ENCODE results near the gene CDC42BPB. TPM values are rescaled to one million over a fixed set of nuclear protein-coding genes. Genes with fewer than 3 reads are reported as not detected.
"Not testable (repeated sequence)": the region's sequence is repeated elsewhere in the genome, so short reads cannot be mapped to it uniquely, and the experiment has no call there.

Gene CDC42BPB
- total RNA-seq, 2 experiments from 2014 or later = 0.35 to 0.56 TPM

GRCh38 chr14:102932484-102933248 lies 124.7 kb downstream of the CDC42BPB start:
- no peak for DNase-seq
- CTCF ChIA-PET = interaction anchor here (1.1 kb wide), 1 partner anchor 238 kb away, joined by 3 read pairs; no protein-coding TSS in a partner anchor
- H3K27ac Mint-ChIP-seq = no peak overlapping the region

GRCh38 chr14:102931580-102932285 lies 125.6 kb downstream of the CDC42BPB start:
- peaks cover 35% of the 10 kb centered on the region for H3K27me3 Mint-ChIP-seq
- H3K9me3 Mint-ChIP-seq (ENCODE audit: low read depth) = no peaks in the 10 kb centered on the region
- H3K4me3 Mint-ChIP-seq = no peak overlapping the region
- CTCF ChIA-PET = no interaction called here
- ATAC-seq (no peak), DNase-seq (no peak)
- peaks cover 6% of the 10 kb centered on the region for H3K4me1 Mint-ChIP-seq
- no peaks in the 10 kb centered on the region for H3K36me3 Mint-ChIP-seq
- no peak overlapping the region for H3K27ac Mint-ChIP-seq

More at GRCh38 chr14:102932484-102933248, 124.7 kb downstream of the CDC42BPB start:
- Mint-ChIP-seq H3K4me1 (peaks cover 6% of the 10 kb centered on the region), H3K9me3 (ENCODE audit: low read depth) (no peaks in the 10 kb centered on the region), H3K36me3 (no peaks in the 10 kb centered on the region), H3K27me3 (peaks cover 29% of the 10 kb centered on the region), H3K4me3 (no peak overlapping the region)
- no peak for ATAC-seq

DNA sequence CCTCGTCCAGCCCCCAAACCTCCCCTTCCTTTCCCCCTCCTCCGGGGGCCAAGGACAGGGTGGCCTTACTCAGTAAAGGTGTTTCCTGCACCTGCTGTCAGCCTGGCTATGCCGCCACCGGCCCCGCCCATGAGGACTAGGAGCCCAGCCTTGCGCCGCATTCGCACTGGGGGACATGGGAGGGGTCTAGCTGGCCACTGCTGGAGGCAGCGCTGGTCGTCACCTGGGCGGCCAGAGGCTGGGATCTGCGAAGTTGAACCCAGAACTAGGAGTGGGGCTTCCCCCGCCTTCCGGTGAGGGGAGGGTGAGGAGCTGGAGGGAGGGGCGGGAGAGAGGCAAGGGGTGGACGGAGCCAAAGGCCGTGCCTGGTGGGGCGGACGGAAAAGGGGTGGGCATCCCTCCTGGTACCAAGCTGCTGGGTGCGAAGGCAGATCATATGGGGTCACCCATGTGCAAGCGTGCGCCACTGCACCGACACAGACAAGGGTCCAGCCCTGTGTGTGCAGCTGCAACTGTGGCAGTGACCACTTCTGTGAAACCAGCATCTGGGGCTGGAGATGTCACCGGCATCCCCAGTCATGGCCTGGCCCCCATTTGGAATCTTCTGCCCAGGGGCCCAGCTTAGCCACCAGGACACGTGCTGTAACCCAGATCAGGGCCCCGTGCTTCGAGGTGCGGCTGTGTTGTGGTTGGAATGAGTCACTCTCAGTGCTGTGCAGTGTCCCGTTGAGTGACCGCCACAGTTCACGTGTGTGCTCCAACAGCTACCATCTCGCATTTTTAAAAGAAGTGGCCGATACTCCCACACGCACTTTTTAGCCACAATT lies 126.4 kb downstream of the CDC42BPB start:
- Mint-ChIP-seq H3K27ac (no peak overlapping the region), H3K9me3 (ENCODE audit: low read depth) (no peaks in the 10 kb centered on the region), H3K27me3 (peaks cover 39% of the 10 kb centered on the region), H3K4me3 (no peak overlapping the region), H3K36me3 (no peaks in the 10 kb centered on the region), H3K4me1 (peaks cover 6% of the 10 kb centered on the region)
- CTCF ChIA-PET = no interaction called here
- ATAC-seq = no peak
- DNase-seq = no peak

GRCh38 chr14:102930138-102930752 lies 127.1 kb downstream of the CDC42BPB start:
- Mint-ChIP-seq H3K4me3 (no peak overlapping the region), H3K36me3 (no peaks in the 10 kb centered on the region), H3K27me3 (peaks cover 47% of the 10 kb centered on the region), H3K27ac (no peak overlapping the region), H3K4me1 (peaks cover 6% of the 10 kb centered on the region), H3K9me3 (ENCODE audit: low read depth) (no peaks in the 10 kb centered on the region)
- CTCF ChIA-PET = no interaction called here
- ATAC-seq (no peak), DNase-seq (no peak)

DNA sequence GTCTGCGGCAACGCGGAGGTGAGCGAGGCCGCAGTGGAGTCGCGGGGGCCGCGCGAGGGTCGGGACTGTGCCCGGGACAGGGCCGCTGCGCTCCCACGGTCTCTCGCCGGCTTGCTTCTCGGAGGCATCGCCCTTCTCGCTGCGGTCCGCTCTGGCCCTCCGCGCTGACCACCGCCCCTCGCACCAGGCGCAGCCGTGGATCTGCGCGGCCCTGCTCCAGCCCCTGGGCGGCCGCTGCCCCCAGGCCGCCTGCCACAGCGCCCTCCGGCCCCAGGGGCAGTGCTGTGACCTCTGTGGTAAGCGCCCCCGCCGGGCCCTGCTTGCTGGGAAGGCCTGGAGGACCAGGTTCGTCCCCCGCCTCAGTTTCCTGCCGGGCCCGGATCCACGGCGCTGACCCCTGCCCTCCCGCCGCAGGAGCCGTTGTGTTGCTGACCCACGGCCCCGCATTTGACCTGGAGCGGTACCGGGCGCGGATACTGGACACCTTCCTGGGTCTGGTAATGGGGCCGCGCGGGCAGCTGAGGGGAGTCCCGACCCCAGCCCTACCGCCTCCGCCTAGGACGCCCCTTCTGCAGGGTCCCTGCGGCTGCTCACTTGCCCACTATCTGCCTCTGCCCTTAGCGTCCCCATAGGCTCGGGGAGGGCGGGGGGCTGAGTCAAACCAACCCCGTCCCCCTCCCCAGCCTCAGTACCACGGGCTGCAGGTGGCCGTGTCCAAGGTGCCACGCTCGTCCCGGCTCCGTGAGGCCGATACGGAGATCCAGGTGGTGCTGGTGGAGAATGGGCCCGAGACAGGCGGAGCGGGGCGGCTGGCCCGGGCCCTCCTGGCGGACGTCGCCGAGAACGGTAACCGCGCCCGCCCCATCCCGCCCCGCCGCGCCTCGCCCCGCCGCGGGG lies 127.9 kb downstream of the CDC42BPB start:
- H3K4me3 Mint-ChIP-seq = no peak overlapping the region
- H3K4me1 Mint-ChIP-seq = peaks cover 6% of the 10 kb centered on the region
- H3K36me3 Mint-ChIP-seq = no peaks in the 10 kb centered on the region
- H3K27me3 Mint-ChIP-seq = peaks cover 53% of the 10 kb centered on the region
- DNase-seq (no peak), ATAC-seq (no peak)
- H3K9me3 Mint-ChIP-seq (ENCODE audit: low read depth) = no peaks in the 10 kb centered on the region
- no peak overlapping the region for H3K27ac Mint-ChIP-seq
- CTCF ChIA-PET = no interaction called here

DNA sequence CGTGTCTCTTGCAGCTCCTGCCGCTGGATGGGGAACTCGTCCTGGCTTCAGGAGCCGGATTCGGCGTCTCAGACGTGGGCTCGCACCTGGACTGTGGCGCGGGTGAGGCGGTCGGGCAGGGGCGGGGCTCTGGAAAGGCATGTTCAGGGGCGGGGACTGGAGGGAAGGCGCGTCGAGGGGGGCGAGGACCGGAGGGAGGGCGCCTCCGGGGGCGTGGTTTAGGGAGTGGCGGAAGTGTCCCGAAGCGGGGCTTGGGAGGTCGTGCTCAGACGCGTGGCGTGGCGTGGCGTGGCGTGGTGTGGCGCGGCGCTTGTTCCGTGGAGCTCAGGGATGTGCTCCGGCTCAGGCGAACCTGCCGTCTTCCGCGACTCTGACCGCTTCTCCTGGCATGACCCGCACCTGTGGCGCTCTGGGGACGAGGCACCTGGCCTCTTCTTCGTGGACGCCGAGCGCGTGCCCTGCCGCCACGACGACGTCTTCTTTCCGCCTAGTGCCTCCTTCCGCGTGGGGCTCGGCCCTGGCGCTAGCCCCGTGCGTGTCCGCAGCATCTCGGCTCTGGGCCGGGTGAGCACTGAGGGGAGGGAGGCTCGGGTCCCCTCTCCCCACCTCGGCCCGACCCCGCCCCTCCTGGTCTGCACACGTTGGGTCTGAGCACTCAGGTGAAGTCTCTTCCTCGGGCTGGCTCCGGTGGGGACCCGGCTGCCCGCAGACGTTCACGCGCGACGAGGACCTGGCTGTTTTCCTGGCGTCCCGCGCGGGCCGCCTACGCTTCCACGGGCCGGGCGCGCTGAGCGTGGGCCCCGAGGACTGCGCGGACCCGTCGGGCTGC lies 128.7 kb downstream of the CDC42BPB start:
- H3K4me3 Mint-ChIP-seq = peak overlapping the region; percentile 57
- ATAC-seq = peak; percentile 89
- no peaks in the 10 kb centered on the region for H3K9me3 Mint-ChIP-seq (ENCODE audit: low read depth)
- no peaks in the 10 kb centered on the region for H3K36me3 Mint-ChIP-seq
- peak; percentile 79 for DNase-seq
- H3K27me3 Mint-ChIP-seq = peaks cover 58% of the 10 kb centered on the region
- CTCF ChIA-PET = no interaction called here
- H3K4me1 Mint-ChIP-seq = peaks cover 6% of the 10 kb centered on the region
- H3K27ac Mint-ChIP-seq = no peak overlapping the region

DNA sequence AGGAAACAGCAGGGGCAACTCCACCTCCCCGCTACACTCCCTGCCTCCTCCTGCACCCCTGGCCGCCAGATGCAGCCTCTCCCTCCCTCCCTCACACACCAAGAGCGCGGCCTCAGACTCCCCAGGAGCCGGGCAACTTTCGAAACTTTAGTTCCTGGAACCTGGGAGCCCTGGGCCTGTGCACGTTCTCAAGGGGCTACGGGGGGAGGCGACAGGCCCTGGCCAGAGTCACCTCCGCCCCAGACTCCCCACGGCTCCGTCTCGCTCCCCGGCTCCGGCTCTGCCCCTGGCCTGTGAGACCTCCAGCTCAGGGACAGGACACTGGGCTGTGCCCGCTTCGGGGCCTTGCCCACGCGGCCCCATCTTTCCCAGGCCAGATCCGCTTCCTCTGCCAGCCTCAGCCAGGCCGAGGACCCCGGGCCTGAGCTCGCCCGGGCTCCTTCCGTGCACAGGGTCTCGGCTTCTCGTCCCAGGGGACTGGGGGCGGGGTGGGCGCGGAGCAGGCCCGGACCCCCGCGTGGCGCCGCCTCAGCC lies 129.4 kb downstream of the CDC42BPB start:
- peak overlapping the region; percentile 57 for H3K4me3 Mint-ChIP-seq
- ATAC-seq (peak; percentile 17), DNase-seq (no peak)
- H3K36me3 Mint-ChIP-seq = no peaks in the 10 kb centered on the region
- H3K9me3 Mint-ChIP-seq (ENCODE audit: low read depth) = no peaks in the 10 kb centered on the region
- no peak overlapping the region for H3K27ac Mint-ChIP-seq
- H3K27me3 Mint-ChIP-seq = peaks cover 61% of the 10 kb centered on the region
- peaks cover 9% of the 10 kb centered on the region for H3K4me1 Mint-ChIP-seq
- CTCF ChIA-PET = no interaction called here

- Mint-ChIP-seq H3K4me3 (no peak overlapping the region), H3K4me1 (peaks cover 10% of the 10 kb centered on the region), H3K36me3 (no peaks in the 10 kb centered on the region), H3K27ac (no peak overlapping the region), H3K27me3 (peaks cover 61% of the 10 kb centered on the region), H3K9me3 (ENCODE audit: low read depth) (no peaks in the 10 kb centered on the region)
- DNase-seq (no peak), ATAC-seq (no peak)
- CTCF ChIA-PET = no interaction called here
These were observed 129.9 kb downstream of the CDC42BPB start for GRCh38 chr14:102927346-102927877.

DNA sequence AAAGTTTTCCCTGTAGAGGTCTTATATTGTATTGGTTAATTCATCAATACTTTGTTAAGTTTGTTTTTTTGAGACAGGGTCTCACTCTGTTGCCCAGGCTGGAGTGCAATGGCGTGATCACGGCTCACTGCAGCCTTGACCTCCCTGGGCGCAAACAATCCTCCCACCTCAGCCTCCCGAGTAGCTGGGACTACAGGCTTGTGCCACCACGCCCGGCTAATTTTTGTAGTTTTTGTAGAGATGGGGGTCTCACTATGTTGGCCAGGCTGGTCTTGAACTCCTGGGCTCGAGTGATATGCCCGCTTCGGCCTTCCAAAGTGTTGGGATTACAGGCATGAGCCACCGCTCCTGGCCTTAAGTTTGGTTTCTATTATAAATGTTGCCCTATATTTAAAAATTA lies 130.5 kb downstream of the CDC42BPB start:
- H3K36me3 Mint-ChIP-seq; H3K27ac Mint-ChIP-seq; H3K9me3 Mint-ChIP-seq (ENCODE audit: low read depth); H3K4me3 Mint-ChIP-seq; H3K4me1 Mint-ChIP-seq; DNase-seq; ATAC-seq; CTCF ChIA-PET: not testable (repeated sequence)
- peaks cover 58% of the 10 kb centered on the region for H3K27me3 Mint-ChIP-seq

- peaks cover 51% of the 10 kb centered on the region for H3K27me3 Mint-ChIP-seq
- H3K4me3 Mint-ChIP-seq = no peak overlapping the region
- CTCF ChIA-PET = interaction anchor here (1.4 kb wide), 1 partner anchor 151 kb away, joined by 3 read pairs; no protein-coding TSS in a partner anchor
- no peak overlapping the region for H3K27ac Mint-ChIP-seq
- H3K4me1 Mint-ChIP-seq = peaks cover 10% of the 10 kb centered on the region
- no peaks in the 10 kb centered on the region for H3K36me3 Mint-ChIP-seq
- DNase-seq (no peak), ATAC-seq (no peak)
- no peaks in the 10 kb centered on the region for H3K9me3 Mint-ChIP-seq (ENCODE audit: low read depth)
These were observed 131.2 kb downstream of the CDC42BPB start for GRCh38 chr14:102926104-102926503.

GRCh38 chr14:102925646-102926045 lies 131.7 kb downstream of the CDC42BPB start:
- Mint-ChIP-seq H3K4me1 (peaks cover 10% of the 10 kb centered on the region), H3K27ac (no peak overlapping the region), H3K36me3 (no peaks in the 10 kb centered on the region), H3K4me3 (no peak overlapping the region), H3K27me3 (peaks cover 46% of the 10 kb centered on the region), H3K9me3 (ENCODE audit: low read depth) (no peaks in the 10 kb centered on the region)
- CTCF ChIA-PET = interaction anchor here (1.4 kb wide), 1 partner anchor 151 kb away, joined by 3 read pairs; no protein-coding TSS in a partner anchor
- ATAC-seq (no peak), DNase-seq (no peak)

Measured in activated CD8-positive, alpha-beta memory T cell treated with anti-CD3 and anti-CD28 coated beads, Interleukin-2, amount 10 ng/mL, durations not matched to agents 7 days and 5 days (primary cell).